Endothelial cell of umbilical vein (primary cell): Measurements from ENCODE around the gene VEGFA.

Source experiments
- CTCF ChIP-seq, 2 donors: IDR thresholded peaks; 1 replicate in 1 of 2; 2 replicates in 1 of 2; pipeline ENCODE4 v1.5.1; 2011; ENCODE audit warnings: low read length in 2 of 2, mild to moderate bottlenecking in 2 of 2, moderate library complexity in 2 of 2, control low read depth in 1 of 2, inconsistent platforms in 1 of 2, low read depth in 1 of 2; ENCODE audit not compliant: insufficient read depth in 1 of 2; ENCODE audit errors: extremely low read depth in 1 of 2
- JUN ChIP-seq: IDR thresholded peaks from 2 replicates; pipeline ENCODE4 v1.6.1; 2011; ENCODE audit warnings: borderline replicate concordance, low read depth; ENCODE audit not compliant: insufficient read length, insufficient read depth
- POLR2AphosphoS5 ChIP-seq: IDR thresholded peaks from 2 replicates; pipeline ENCODE4 v1.6.1; 2012; ENCODE audit warnings: low read depth, mild to moderate bottlenecking, control low read depth, low read length, moderate library complexity; ENCODE audit not compliant: insufficient read depth

DNA sequence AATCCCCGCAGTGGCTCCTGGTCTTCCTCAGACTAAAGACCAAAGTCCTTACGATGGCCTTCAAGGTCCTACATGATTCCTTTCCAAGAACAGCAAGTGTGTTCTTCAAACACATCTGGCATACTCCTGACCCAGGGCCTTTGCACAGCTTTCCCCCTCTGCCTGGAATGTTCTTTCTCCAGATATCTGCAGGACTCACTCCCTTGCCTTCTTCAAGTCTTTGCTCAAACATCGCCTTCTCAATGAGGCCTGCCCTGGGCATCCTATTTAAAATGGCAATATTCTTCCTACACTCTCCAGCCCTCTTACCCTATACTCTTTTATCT, 30.2 kb downstream of the VEGFA start:
- TF ChIP-seq CTCF (IDR thresholded peaks at IDR 0.05; ENCODE audit: extremely low read depth in 1 of 2, insufficient read depth in 1 of 2, low read depth in 1 of 2, low read length in 2 of 2) (no peak), POLR2AphosphoS5 (no peak), JUN (no peak)
